SU-DHL-6 (cell line): ENCODE measurements around the gene KLRC4.

Source experiments
- EZH2phosphoT487 ChIP-seq: fragments of 200-600 bp; sonication (generic), shearing (Covaris generic); conservative IDR thresholded peaks from 2 replicates; pipeline ENCODE4 v1.6.1; 2018; ENCODE audit warnings: mild to moderate bottlenecking, antibody characterized with exemption, low read length, moderate library complexity, mixed read lengths
- TF ChIP-seq, protein P1 (sequence below): fragments of 200-600 bp; sonication (generic); IDR thresholded peaks from one replicate; pipeline ENCODE4 v1.5.1; 2017; ENCODE audit warnings: antibody characterized with exemption, mild to moderate bottlenecking, low read length, moderate library complexity; ENCODE audit not compliant: insufficient read depth, poor library complexity, severe bottlenecking

DNA sequence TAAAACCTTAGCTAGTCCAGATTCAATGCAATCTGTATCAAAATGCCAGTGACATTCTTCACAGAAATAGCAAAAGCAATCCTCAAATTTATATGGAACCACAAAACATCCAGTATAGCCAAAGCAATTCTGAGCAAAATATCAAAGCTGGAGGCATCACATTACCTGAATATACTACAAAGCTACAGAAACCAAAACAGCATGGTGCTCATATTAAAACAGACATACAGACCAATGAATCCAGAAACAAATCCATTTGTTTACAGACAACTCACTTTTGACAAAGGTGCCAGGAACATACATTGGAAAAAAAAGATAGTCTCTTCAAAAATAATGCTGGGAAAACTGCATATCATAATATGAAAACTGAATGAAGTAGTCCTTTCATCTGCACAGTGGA, 4.8 kb downstream of the KLRC4 start:
- TF ChIP-seq, protein P1, sequence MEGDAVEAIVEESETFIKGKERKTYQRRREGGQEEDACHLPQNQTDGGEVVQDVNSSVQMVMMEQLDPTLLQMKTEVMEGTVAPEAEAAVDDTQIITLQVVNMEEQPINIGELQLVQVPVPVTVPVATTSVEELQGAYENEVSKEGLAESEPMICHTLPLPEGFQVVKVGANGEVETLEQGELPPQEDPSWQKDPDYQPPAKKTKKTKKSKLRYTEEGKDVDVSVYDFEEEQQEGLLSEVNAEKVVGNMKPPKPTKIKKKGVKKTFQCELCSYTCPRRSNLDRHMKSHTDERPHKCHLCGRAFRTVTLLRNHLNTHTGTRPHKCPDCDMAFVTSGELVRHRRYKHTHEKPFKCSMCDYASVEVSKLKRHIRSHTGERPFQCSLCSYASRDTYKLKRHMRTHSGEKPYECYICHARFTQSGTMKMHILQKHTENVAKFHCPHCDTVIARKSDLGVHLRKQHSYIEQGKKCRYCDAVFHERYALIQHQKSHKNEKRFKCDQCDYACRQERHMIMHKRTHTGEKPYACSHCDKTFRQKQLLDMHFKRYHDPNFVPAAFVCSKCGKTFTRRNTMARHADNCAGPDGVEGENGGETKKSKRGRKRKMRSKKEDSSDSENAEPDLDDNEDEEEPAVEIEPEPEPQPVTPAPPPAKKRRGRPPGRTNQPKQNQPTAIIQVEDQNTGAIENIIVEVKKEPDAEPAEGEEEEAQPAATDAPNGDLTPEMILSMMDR = no peak
- no peak for TF ChIP-seq EZH2phosphoT487
